ENCODE data around the gene ZNF407.

ZNF407 gene

GRCh38 chr18:75106746-75107145 lies 509.1 kb downstream of the ZNF407 start:
- DNase-seq (ENCODE audit: low spot score), result no peak
- TF ChIP-seq CTCF (IDR thresholded peaks at IDR 0.05; ENCODE audit: extremely low read depth, insufficient read depth, missing control alignments), result no peak
- in situ Hi-C loops (cut with MboI; ENCODE audit: low pct_unique_long_range_greater_than_20kb, low sequenced_read_pairs, unreplicated experiment), result no loop called here

- in situ Hi-C loops (cut with MboI; ENCODE audit: low pct_unique_long_range_greater_than_20kb, low sequenced_read_pairs, unreplicated experiment), result no loop called here
- no peak for TF ChIP-seq CTCF (IDR thresholded peaks at IDR 0.05; ENCODE audit: extremely low read depth, insufficient read depth, missing control alignments)
Measured at GRCh38 chr18:75107196-75107930, 509.7 kb downstream of the ZNF407 start.

GRCh38 chr18:75107931-75108276 lies 510.2 kb downstream of the ZNF407 start:
- no peak for TF ChIP-seq CTCF (IDR thresholded peaks at IDR 0.05; ENCODE audit: extremely low read depth, insufficient read depth, missing control alignments)
- in situ Hi-C loops (cut with MboI; ENCODE audit: low pct_unique_long_range_greater_than_20kb, low sequenced_read_pairs, unreplicated experiment), result no loop called here
- no peak for DNase-seq (ENCODE audit: low spot score)

More at GRCh38 chr18:75107196-75107930, 509.7 kb downstream of the ZNF407 start:
- no peak for DNase-seq (ENCODE audit: low spot score)

- in situ Hi-C loops (cut with MboI; ENCODE audit: low pct_unique_long_range_greater_than_20kb, low sequenced_read_pairs, unreplicated experiment), result no loop called here
Measured at GRCh38 chr18:75108579-75109318, 511.1 kb downstream of the ZNF407 start.

GRCh38 chr18:75109319-75109691 lies 511.6 kb downstream of the ZNF407 start:
- no peak for TF ChIP-seq CTCF (IDR thresholded peaks at IDR 0.05; ENCODE audit: extremely low read depth, insufficient read depth, missing control alignments)
- in situ Hi-C loops (cut with MboI; ENCODE audit: low pct_unique_long_range_greater_than_20kb, low sequenced_read_pairs, unreplicated experiment), result no loop called here
- DNase-seq (ENCODE audit: low spot score), result no peak

More at GRCh38 chr18:75108579-75109318, 511.1 kb downstream of the ZNF407 start:
- no peak for DNase-seq (ENCODE audit: low spot score)
- TF ChIP-seq CTCF (IDR thresholded peaks at IDR 0.05; ENCODE audit: extremely low read depth, insufficient read depth, missing control alignments), result no peak

GRCh38 chr18:75109819-75110218 lies 512.1 kb downstream of the ZNF407 start:
- in situ Hi-C loops (cut with MboI; ENCODE audit: low pct_unique_long_range_greater_than_20kb, low sequenced_read_pairs, unreplicated experiment), result no loop called here
- TF ChIP-seq CTCF (IDR thresholded peaks at IDR 0.05; ENCODE audit: extremely low read depth, insufficient read depth, missing control alignments), result no peak
- no peak for DNase-seq (ENCODE audit: low spot score)
